Nephron (organoid): ENCODE results near the gene DIAPH3.

Experiments used
- H3K27ac Mint-ChIP-seq, 3 experiments: 2 replicates each; pipeline ENCODE4 v1.8.0; 2020; ENCODE audit warnings: mixed read lengths in 3 of 3, mild to moderate bottlenecking in 2 of 3, moderate library complexity in 1 of 3
- H3K27me3 Mint-ChIP-seq: 2 replicates; pipeline ENCODE4 v1.8.0; 2021; ENCODE audit warnings: low read depth, mild to moderate bottlenecking, moderate library complexity, mixed read lengths
- H3K36me3 Mint-ChIP-seq: 2 replicates; pipeline ENCODE4 v1.8.0; 2020; ENCODE audit warnings: low read depth, mixed read lengths
- H3K4me1 Mint-ChIP-seq: 2 replicates; pipeline ENCODE4 v1.8.0; 2020; ENCODE audit warnings: mixed read lengths
- H3K4me3 Mint-ChIP-seq, 3 experiments: 2 replicates each; pipeline ENCODE4 v1.8.0; 2020; ENCODE audit warnings: mild to moderate bottlenecking in 3 of 3, mixed read lengths in 3 of 3, moderate library complexity in 2 of 3
- H3K9me3 Mint-ChIP-seq: 2 replicates; pipeline ENCODE4 v1.8.0; 2020; ENCODE audit warnings: mixed read lengths
- TF ChIP-seq, protein P1 (sequence below), 3 experiments: fragments of 200-600 bp; sonication (generic); IDR thresholded peaks; one replicate each; pipeline ENCODE4 v1.5.0; 2021; ENCODE audit warnings: antibody characterized with exemption in 3 of 3; ENCODE audit not compliant: unreplicated experiment in 3 of 3

DIAPH3 gene

DNA sequence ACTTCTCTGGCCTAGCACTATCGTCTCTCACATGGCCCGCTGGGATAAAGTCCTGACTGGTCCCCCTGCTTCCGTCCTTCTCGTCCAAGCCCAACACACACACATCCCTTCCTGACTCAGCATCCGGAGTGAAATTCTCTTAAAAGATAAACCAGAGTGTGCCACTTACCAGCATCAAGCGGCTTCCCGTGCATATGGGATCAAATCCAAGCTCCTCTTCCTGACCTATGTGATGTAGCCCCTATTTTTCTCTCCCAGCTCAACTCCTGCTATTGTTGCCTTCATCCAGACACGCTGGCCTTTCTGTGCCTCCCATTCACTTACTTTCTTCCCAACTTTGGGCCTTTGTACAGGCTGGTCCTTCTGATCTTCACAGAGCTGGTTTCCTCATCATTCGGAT, 530.4 kb downstream of the DIAPH3 start:
- Mint-ChIP-seq H3K27ac (no peak overlapping the region), H3K4me3 (no peak overlapping the region), H3K27me3 (no peaks in the 10 kb centered on the region), H3K36me3 (no peaks in the 10 kb centered on the region), H3K4me1 (peaks cover 12% of the 10 kb centered on the region), H3K9me3 (no peaks in the 10 kb centered on the region)
- TF ChIP-seq, protein P1, sequence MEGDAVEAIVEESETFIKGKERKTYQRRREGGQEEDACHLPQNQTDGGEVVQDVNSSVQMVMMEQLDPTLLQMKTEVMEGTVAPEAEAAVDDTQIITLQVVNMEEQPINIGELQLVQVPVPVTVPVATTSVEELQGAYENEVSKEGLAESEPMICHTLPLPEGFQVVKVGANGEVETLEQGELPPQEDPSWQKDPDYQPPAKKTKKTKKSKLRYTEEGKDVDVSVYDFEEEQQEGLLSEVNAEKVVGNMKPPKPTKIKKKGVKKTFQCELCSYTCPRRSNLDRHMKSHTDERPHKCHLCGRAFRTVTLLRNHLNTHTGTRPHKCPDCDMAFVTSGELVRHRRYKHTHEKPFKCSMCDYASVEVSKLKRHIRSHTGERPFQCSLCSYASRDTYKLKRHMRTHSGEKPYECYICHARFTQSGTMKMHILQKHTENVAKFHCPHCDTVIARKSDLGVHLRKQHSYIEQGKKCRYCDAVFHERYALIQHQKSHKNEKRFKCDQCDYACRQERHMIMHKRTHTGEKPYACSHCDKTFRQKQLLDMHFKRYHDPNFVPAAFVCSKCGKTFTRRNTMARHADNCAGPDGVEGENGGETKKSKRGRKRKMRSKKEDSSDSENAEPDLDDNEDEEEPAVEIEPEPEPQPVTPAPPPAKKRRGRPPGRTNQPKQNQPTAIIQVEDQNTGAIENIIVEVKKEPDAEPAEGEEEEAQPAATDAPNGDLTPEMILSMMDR (IDR thresholded peaks at IDR 0.05; ENCODE audit: unreplicated experiment in 3 of 3), result no peak

- Mint-ChIP-seq H3K4me1 (peaks cover 12% of the 10 kb centered on the region), H3K4me3 (no peak overlapping the region), H3K9me3 (no peaks in the 10 kb centered on the region), H3K36me3 (no peaks in the 10 kb centered on the region), H3K27ac (no peak overlapping the region), H3K27me3 (no peaks in the 10 kb centered on the region)
- TF ChIP-seq, protein P1 (IDR thresholded peaks at IDR 0.05; ENCODE audit: unreplicated experiment in 3 of 3), result no peak
Observed at GRCh38 chr13:59631271-59631670, 532.5 kb downstream of the DIAPH3 start.

GRCh38 chr13:59625111-59625510, 538.6 kb downstream of the DIAPH3 start:
- Mint-ChIP-seq H3K4me1 (no peaks in the 10 kb centered on the region), H3K27ac (no peak overlapping the region), H3K9me3 (peaks cover 6% of the 10 kb centered on the region), H3K27me3 (peaks cover 3% of the 10 kb centered on the region), H3K36me3 (no peaks in the 10 kb centered on the region), H3K4me3 (no peak overlapping the region)
- TF ChIP-seq, protein P1 (IDR thresholded peaks at IDR 0.05; ENCODE audit: unreplicated experiment in 3 of 3), result no peak

DNA sequence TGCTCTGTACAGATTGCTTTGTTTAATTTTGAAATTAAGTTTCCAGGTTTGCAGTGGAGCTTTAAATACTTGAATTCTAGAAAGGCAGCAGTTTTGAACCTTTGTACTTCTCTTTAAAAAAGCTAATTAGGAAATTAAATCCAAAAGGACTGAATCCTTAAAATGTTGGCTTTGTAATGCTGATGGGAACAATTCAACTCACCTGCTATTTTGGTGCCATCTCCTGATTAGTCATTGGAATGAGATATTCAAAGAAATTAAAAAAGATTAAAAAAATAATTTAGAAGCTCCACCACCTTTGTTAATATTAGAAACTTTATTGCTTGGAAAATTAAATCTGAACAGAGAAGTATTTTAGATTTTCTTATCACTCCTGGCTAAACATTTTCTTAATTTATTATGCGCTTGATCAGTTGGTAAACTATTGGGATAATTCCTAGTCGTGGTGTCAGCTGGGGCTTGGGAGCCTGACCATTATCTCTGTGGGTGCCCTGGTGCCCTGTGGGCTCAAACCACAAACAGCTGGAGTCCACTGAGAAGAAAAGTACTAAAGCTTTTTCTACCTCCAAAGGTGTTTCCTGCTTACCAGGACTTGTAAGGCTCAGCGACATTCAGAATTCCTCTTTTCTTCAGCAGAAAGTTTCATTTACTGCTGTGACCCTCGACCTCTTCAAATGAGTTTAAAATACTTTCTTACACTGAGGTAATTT, 540.4 kb downstream of the DIAPH3 start:
- peaks cover 3% of the 10 kb centered on the region for H3K27me3 Mint-ChIP-seq
- H3K9me3 Mint-ChIP-seq, result peaks cover 21% of the 10 kb centered on the region
- no peaks in the 10 kb centered on the region for H3K4me1 Mint-ChIP-seq
- no peak overlapping the region for H3K27ac Mint-ChIP-seq
- TF ChIP-seq, protein P1 (IDR thresholded peaks at IDR 0.05; ENCODE audit: unreplicated experiment in 3 of 3), result no peak
- H3K36me3 Mint-ChIP-seq, result no peaks in the 10 kb centered on the region
- no peak overlapping the region for H3K4me3 Mint-ChIP-seq

DNA sequence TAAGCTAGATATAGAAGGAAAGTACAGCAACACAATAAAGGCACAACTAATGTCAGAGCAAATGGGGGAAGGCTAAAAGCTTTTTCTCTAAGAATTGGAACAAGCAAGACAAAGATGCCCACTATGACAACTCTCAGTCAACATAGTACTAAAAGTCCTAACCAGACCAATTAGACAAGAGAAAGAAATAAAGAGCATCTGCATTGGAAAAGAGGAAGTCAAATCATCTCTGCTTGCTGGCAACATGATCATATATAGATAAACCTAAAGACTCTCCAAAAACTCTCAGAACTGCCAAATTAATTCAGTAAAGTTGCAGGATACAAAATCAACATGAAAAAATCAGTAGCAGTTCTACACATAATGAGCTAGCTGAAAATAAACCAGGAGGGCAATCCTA, 542.0 kb downstream of the DIAPH3 start:
- Mint-ChIP-seq H3K27me3 (peaks cover 8% of the 10 kb centered on the region), H3K36me3 (no peaks in the 10 kb centered on the region), H3K4me1 (no peaks in the 10 kb centered on the region), H3K9me3 (peaks cover 30% of the 10 kb centered on the region), H3K4me3 (no peak overlapping the region), H3K27ac (no peak overlapping the region)
- TF ChIP-seq, protein P1 (IDR thresholded peaks at IDR 0.05; ENCODE audit: unreplicated experiment in 3 of 3), result no peak
